Measurements from ENCODE around the gene BICD1.

BICD1 gene

DNA sequence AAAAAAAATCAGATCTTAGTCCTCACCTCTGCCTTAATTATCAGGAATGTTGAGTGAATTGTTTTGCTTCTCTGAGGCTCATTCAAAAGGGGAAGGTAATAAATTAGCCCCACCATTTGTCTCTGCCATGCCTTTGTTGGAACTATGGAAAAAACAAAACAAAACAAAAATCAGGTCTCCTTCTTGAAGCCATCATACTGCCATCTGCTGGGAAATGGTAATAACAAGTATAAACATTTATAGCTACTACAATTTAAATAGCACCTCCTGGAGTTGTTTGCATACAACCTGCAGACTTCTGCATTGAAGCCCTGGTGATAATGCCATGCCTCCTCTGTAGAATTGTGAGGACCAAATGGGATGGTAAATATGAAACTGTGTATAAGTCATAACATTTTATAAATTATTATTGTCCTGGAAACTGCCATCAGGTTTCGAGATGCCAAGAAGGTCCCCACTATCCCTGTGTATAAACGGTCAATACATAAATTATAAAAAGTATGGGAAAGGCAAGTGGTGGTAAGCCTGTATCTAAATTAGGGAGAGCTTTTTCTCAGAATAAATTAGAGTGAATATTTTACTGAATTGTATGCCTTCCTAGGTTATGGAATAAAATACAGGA lies 205.5 kb downstream of the BICD1 start:
- no peak overlapping the region for H3K4me3 ChIP-seq (replicated peaks; ENCODE audit: low read depth, low read length)
- DNase-seq (ENCODE audit: low read depth) = peak; percentile 87
- TF ChIP-seq, protein P1, sequence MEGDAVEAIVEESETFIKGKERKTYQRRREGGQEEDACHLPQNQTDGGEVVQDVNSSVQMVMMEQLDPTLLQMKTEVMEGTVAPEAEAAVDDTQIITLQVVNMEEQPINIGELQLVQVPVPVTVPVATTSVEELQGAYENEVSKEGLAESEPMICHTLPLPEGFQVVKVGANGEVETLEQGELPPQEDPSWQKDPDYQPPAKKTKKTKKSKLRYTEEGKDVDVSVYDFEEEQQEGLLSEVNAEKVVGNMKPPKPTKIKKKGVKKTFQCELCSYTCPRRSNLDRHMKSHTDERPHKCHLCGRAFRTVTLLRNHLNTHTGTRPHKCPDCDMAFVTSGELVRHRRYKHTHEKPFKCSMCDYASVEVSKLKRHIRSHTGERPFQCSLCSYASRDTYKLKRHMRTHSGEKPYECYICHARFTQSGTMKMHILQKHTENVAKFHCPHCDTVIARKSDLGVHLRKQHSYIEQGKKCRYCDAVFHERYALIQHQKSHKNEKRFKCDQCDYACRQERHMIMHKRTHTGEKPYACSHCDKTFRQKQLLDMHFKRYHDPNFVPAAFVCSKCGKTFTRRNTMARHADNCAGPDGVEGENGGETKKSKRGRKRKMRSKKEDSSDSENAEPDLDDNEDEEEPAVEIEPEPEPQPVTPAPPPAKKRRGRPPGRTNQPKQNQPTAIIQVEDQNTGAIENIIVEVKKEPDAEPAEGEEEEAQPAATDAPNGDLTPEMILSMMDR (IDR thresholded peaks at IDR 0.05; ENCODE audit: low read length, missing control alignments) = peak; percentile 61

DNA sequence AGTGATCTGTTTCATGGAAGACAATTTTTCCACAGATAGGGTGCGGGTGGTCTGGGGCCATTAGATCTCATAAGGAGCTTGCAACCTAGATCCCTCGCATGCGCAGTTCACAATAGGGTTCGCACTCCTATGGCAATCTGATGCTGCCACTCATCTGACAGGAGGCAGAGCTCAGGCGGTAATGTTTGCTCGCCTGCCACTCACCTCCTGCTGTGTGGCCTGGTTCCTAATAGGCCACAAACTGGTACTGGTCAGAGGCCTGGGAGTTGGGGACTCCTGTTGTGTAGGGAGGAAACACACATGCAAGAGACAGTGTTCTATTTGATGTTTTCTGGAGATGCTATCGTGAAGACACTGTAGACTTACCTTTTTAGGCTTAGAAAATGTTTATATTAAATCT lies 215.7 kb downstream of the BICD1 start:
- DNase-seq (ENCODE audit: low read depth) = no peak
- TF ChIP-seq, protein P1 (IDR thresholded peaks at IDR 0.05; ENCODE audit: low read length, missing control alignments) = no peak
- no peak overlapping the region for H3K4me3 ChIP-seq (replicated peaks; ENCODE audit: low read depth, low read length)

DNA sequence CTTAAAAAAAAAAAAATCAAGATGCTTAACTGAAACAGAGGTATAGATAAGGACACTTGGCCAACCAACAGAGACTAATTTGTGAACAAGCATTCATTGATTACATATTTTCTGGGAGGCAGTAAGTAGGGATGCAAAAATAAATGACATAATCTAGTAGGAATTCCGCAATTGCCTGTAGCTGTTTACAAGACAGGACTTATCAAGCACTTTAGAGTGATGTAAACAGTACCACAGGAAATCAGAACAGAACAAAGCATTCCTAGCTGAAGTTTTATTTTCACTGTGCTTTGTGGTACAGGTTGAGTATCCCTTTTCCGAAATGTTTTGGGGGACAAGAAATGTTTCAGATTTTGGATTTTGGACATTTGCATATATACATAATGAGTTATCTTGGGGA lies 224.5 kb downstream of the BICD1 start:
- TF ChIP-seq, protein P1 (IDR thresholded peaks at IDR 0.05; ENCODE audit: low read length, missing control alignments) = no peak
- peak; percentile 45 for DNase-seq (ENCODE audit: low read depth)
- H3K4me3 ChIP-seq (replicated peaks; ENCODE audit: low read depth, low read length) = no peak overlapping the region

DNA sequence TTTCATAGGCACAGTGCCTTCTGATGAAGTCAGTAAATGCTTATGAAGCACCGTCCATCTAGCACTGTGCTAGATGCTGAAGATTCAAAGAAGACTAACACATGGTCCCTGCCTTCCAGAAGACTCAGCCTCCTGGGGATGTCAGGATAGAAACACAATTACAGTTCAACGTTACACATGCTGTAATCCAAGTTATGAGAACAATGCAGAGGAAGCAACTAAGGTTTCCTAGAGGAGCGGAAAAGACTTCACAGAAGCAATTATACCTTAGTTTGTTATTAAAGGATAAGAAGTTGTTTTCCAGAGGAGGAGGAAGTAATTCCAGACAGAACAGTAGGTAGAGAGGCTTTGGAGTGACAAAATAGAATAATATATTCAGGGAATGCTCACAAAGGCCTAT lies 225.8 kb downstream of the BICD1 start:
- TF ChIP-seq, protein P1 (IDR thresholded peaks at IDR 0.05; ENCODE audit: low read length, missing control alignments) = no peak
- H3K4me3 ChIP-seq (replicated peaks; ENCODE audit: low read depth, low read length) = no peak overlapping the region
- no peak for DNase-seq (ENCODE audit: low read depth)

DNA sequence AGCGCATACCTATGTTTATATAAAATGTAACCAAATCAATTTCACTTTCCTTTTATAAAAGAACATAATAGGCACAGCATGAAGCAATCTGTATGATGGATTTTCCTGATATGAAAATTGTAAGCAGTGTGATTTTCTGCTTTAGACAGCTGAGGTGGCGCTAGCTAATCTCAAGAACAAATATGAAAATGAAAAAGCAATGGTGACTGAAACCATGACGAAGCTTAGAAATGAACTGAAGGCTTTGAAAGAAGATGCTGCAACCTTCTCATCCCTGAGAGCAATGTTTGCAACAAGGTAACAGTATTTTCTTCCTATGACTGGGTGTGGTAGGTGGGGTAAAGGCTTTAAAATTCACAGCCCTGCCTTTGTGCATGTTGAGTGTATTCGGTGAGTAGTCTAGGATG lies 227.7 kb downstream of the BICD1 start:
- no peak overlapping the region for H3K4me3 ChIP-seq (replicated peaks; ENCODE audit: low read depth, low read length)
- no peak for DNase-seq (ENCODE audit: low read depth)
- TF ChIP-seq, protein P1 (IDR thresholded peaks at IDR 0.05; ENCODE audit: low read length, missing control alignments) = no peak

DNA sequence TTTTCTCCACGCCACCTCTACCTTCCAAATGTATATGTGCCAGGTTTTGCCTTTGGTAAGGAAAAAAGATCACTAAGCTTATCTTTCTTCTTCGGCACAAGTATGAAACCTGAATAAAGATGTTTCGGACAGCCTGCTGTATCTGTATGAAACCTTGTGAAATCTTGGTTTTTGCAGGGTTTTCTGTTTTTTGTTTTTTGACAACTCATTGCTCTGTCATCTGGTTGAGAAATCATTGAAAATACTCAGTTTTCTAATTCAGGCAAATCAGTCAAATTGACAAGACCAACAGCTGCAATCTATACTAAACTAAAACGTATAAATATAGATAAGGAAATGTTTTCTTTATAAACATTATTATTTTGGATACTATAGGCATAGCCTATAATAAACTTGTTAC lies 229.6 kb downstream of the BICD1 start:
- no peak for DNase-seq (ENCODE audit: low read depth)
- TF ChIP-seq, protein P1 (IDR thresholded peaks at IDR 0.05; ENCODE audit: low read length, missing control alignments) = no peak

DNA sequence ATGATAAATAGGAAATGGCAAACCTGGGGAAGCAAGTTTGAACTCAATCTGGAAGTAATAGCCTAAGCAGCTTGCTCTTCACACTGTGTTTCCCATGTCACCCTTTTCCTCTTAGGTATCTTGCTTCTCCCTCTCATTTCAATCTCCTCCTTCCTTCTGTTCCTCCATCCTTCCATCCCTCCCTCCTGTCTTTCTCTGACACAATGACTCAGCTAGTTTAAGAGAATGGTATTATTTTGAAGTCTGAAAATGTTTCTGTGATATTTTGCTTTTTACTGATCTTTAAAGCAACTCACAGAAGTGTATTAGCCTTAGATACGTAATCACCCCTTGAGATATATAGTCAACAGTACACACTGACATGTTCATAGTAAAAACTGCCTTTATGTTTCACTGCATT lies 236.8 kb downstream of the BICD1 start:
- no peak overlapping the region for H3K4me3 ChIP-seq (replicated peaks; ENCODE audit: low read depth, low read length)
- TF ChIP-seq, protein P1 (IDR thresholded peaks at IDR 0.05; ENCODE audit: low read length, missing control alignments) = no peak
- DNase-seq (ENCODE audit: low read depth) = no peak

More for the DNA sequence above, 229.6 kb downstream of the BICD1 start:
- H3K4me3 ChIP-seq (replicated peaks; ENCODE audit: low read depth, low read length) = no peak overlapping the region

Measured in fibroblast of pulmonary artery (primary cell).